ENCODE results near the gene TTBK1. TPM values are rescaled to one million over a fixed set of nuclear protein-coding genes. Genes with fewer than 3 reads are reported as not detected.

TTBK1 gene
- total RNA-seq, 4 donors from 2014 or later, result not detected

DNA sequence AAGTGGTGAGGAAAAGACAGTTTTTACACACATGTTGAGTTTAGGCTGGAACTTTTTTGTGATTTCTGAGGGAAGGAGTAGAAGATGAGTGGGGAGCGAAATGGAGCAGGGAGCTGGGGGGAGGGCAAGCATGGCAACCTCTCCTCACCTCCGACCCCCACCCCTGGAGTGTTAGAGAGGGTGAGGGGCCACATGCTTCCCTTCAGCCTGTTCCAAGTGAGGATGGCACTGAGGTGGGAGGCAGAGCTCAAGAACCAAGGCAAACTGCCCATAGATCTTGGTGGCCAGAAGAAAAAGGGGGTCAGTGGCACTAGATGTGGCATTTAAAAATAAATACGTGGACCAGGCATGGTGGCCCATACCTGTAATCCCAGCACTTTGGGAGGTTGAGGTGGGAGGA lies 4.8 kb downstream of the TTBK1 start:
- TF ChIP-seq, protein P1, sequence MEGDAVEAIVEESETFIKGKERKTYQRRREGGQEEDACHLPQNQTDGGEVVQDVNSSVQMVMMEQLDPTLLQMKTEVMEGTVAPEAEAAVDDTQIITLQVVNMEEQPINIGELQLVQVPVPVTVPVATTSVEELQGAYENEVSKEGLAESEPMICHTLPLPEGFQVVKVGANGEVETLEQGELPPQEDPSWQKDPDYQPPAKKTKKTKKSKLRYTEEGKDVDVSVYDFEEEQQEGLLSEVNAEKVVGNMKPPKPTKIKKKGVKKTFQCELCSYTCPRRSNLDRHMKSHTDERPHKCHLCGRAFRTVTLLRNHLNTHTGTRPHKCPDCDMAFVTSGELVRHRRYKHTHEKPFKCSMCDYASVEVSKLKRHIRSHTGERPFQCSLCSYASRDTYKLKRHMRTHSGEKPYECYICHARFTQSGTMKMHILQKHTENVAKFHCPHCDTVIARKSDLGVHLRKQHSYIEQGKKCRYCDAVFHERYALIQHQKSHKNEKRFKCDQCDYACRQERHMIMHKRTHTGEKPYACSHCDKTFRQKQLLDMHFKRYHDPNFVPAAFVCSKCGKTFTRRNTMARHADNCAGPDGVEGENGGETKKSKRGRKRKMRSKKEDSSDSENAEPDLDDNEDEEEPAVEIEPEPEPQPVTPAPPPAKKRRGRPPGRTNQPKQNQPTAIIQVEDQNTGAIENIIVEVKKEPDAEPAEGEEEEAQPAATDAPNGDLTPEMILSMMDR (IDR thresholded peaks at IDR 0.05; ENCODE audit: low read depth), result no peak

DNA sequence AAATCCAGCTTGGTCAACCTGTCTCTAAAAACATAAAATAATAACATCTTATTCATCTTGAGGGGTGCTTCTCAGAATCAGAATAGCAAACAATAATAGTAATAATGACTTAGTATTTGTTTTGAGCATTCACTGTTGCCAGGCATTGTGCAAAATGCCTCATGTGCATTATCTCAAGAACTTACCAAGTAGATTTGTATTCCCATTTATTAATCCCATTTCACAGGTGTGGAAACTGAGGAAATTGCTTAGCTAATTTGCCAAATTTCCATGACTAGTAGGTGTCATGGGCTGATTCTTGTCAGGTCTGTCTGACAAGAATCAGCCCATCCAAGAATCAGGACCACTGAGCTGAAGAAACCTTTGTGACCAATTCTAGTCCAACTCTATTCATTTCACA lies 5.5 kb downstream of the TTBK1 start:
- TF ChIP-seq, protein P1 (IDR thresholded peaks at IDR 0.05; ENCODE audit: low read depth), result no peak

DNA sequence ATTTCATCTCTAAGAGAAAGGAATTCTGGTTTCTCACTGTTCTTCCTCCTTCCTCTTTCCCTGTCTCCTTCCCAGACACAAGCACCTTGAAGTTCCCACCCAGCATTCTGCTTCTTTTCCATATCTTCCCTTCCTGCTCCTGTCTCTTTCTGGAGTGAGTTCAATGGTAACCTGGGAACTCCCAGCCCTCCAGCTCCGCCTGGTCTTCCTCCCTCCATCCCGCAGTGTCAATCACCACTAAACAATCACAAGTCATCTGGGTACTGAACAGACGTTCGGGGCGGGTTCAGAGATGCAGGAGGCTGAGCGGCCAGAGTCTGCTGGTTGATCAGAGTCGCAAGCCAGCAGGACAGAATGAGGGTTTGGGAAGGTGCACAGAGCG lies 7.7 kb downstream of the TTBK1 start:
- TF ChIP-seq, protein P1 (IDR thresholded peaks at IDR 0.05; ENCODE audit: low read depth), result no peak

DNA sequence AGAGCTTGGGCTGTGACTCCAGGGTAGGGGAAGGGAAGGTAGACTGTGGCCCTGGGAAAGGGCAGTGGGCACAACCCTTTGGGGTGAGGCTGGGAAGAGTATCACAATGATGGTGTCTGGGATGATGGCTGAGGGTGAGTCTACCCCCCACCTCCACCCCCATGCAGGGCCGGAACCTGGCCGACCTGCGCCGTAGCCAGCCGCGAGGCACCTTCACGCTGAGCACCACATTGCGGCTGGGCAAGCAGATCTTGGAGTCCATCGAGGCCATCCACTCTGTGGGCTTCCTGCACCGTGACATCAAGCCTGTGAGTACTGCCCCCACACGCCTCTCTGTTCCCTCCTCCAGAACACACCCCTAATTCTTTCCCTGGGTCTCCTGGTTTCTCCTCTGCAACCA lies 10.1 kb downstream of the TTBK1 start:
- TF ChIP-seq, protein P1 (IDR thresholded peaks at IDR 0.05; ENCODE audit: low read depth), result no peak

DNA sequence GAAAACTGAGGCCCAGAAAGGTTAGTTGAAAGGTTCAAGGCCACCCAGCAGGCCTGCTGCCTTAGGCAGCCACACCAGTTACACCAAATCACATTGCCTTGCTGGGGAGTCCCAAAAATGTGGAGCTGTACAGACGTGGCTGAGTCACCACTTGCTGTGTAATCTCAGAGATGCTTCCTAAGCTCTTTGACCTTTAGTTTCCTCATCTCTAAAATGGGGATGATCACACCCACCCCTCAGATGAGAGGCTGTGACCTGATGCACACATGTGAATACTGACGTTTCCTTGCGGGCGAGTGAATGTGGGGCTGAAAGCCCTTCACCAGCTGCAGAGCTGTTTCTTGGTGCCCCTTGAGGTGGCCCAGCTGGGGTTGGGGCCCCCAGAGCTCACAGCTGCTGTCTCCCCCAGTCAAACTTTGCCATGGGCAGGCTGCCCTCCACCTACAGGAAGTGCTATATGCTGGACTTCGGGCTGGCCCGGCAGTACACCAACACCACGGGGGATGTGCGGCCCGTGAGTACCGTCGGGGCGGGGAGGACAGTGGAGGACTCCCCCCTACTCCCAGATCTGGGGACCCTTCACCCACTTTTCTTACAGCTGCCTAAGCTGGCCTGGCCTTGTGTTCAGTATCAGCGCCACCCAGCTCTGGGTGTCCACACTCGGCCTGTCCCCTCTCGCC lies 11.0 kb downstream of the TTBK1 start:
- TF ChIP-seq, protein P1 (IDR thresholded peaks at IDR 0.05; ENCODE audit: low read depth), result no peak

DNA sequence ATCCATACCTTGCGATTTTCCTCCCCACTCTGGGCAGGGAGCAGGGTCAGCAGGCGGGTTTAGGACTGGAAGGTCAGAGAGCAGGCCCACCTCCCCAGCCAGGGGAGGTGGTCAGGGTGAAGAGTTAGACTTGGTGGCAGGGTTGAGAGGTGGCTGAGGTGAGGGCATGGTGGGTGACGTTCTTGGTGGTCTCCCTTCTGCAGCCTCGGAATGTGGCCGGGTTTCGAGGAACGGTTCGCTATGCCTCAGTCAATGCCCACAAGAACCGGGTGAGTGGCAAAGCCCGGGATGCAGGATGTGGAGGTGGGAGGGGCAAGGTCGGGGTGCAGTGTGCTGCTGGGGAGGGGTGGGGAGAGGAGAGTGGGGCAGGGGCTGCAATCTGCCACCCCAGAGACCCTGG lies 11.6 kb downstream of the TTBK1 start:
- TF ChIP-seq, protein P1 (IDR thresholded peaks at IDR 0.05; ENCODE audit: low read depth), result no peak

DNA sequence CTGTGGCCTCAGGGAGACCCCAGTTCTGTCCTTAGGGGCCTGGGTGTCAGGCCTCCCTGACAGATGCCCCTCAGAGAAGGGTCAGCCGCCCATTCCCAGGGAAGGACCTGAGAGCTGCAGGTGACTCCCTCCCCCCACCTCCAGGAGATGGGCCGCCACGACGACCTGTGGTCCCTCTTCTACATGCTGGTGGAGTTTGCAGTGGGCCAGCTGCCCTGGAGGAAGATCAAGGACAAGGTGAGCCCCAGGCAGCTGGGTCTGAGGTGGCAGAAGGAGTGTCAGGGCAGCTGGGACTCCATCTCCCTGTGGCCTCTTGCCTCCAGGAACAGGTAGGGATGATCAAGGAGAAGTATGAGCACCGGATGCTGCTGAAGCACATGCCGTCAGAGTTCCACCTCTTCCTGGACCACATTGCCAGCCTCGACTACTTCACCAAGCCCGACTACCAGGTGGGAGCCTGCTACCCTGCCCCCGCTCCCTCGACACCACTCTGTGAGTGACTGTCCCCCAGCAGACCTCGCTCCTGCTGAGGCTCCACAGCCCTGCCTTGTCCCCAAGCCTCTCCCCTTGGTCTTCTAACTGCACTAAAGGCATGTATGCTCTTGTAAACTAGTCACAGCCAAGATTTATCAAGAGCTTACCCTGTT lies 12.2 kb downstream of the TTBK1 start:
- TF ChIP-seq, protein P1 (IDR thresholded peaks at IDR 0.05; ENCODE audit: low read depth), result no peak
